ENCODE data around the gene SNX20.

SNX20 gene

GRCh38 chr16:50657241-50657640 is 23.9 kb downstream of the SNX20 start:
- peak; percentile 56 for DNase-seq

GRCh38 chr16:50655558-50656055 is 25.5 kb downstream of the SNX20 start:
- no peak for DNase-seq

GRCh38 chr16:50653633-50654519 is 27.2 kb downstream of the SNX20 start:
- no peak for DNase-seq

GRCh38 chr16:50652836-50653425 is 28.2 kb downstream of the SNX20 start:
- DNase-seq = no peak

- DNase-seq = no peak
These were observed 29.2 kb downstream of the SNX20 start for GRCh38 chr16:50651835-50652438.

GRCh38 chr16:50646345-50646744 is 34.8 kb downstream of the SNX20 start:
- DNase-seq = no peak

GRCh38 chr16:50645563-50646220 is 35.4 kb downstream of the SNX20 start:
- DNase-seq = no peak

GRCh38 chr16:50644729-50645128 is 36.4 kb downstream of the SNX20 start:
- peak; percentile 56 for DNase-seq

GRCh38 chr16:50644245-50644644 is 36.9 kb downstream of the SNX20 start:
- no peak for DNase-seq

GRCh38 chr16:50643192-50643591 is 37.9 kb downstream of the SNX20 start:
- DNase-seq = no peak

- no peak for DNase-seq
These were observed 38.8 kb downstream of the SNX20 start for GRCh38 chr16:50642349-50642748.

- no peak for DNase-seq
These were observed 39.3 kb downstream of the SNX20 start for GRCh38 chr16:50641818-50642187.

- no peak for DNase-seq
These were observed 39.9 kb downstream of the SNX20 start for GRCh38 chr16:50640919-50641817.

- no peak for DNase-seq
These were observed 40.7 kb downstream of the SNX20 start for GRCh38 chr16:50640391-50640790.

GRCh38 chr16:50638816-50639670 is 42.1 kb downstream of the SNX20 start:
- DNase-seq = no peak

GRCh38 chr16:50637716-50638602 is 43.2 kb downstream of the SNX20 start:
- no peak for DNase-seq

GRCh38 chr16:50636753-50637374 is 44.2 kb downstream of the SNX20 start:
- no peak for DNase-seq

GRCh38 chr16:50635505-50636392 is 45.4 kb downstream of the SNX20 start:
- no peak for DNase-seq

GRCh38 chr16:50634947-50635346 is 46.2 kb downstream of the SNX20 start:
- no peak for DNase-seq

All from suppressor macrophage treated with lipopolysaccharide for 4 hours (primary cell).